Activated T-cell treated with anti-CD3 and anti-CD28 coated beads, Interleukin-2, amount 50 U/mL, for 1 hour (primary cell): ENCODE measurements around the gene CFAP70.
A peak's percentile ranks its signal among the peaks of the same experiment; 100 is the strongest.
"Not testable (repeated sequence)": the region's sequence is repeated elsewhere in the genome, so short reads cannot be mapped to it uniquely, and the experiment has no call there.

Experiments
- DNase-seq: peaks from one replicate; pipeline ENCODE4 v3.0.0-alpha.2; 2020

The CFAP70 gene

GRCh38 chr10:73358331-73359279, at the start of gene CFAP70:
CFAP70 (minus strand) TSS chr10:73358864; CDS start chr10:73354796, 4,068 bp downstream.
- peak; percentile 89 for DNase-seq

GRCh38 chr10:73408061-73408460, 49.4 kb upstream of the CFAP70 start:
- no peak for DNase-seq

GRCh38 chr10:73407495-73407894, 48.8 kb upstream of the CFAP70 start:
- DNase-seq: no peak

GRCh38 chr10:73406846-73407245, 48.2 kb upstream of the CFAP70 start:
- DNase-seq: no peak

- no peak for DNase-seq
Observed at GRCh38 chr10:73405556-73405955, 46.9 kb upstream of the CFAP70 start.

GRCh38 chr10:73404690-73405089, 46.0 kb upstream of the CFAP70 start:
- no peak for DNase-seq

- DNase-seq: no peak
Observed at GRCh38 chr10:73401636-73402035, 43.0 kb upstream of the CFAP70 start.

- DNase-seq: no peak
Observed at GRCh38 chr10:73399063-73399462, 40.4 kb upstream of the CFAP70 start.

- no peak for DNase-seq
Observed at GRCh38 chr10:73398024-73398423, 39.4 kb upstream of the CFAP70 start.

- not testable (repeated sequence) for DNase-seq
Observed at GRCh38 chr10:73394325-73394724, 35.7 kb upstream of the CFAP70 start.

- DNase-seq: no peak
Observed at GRCh38 chr10:73388228-73388627, 29.6 kb upstream of the CFAP70 start.

- DNase-seq: no peak
Observed at GRCh38 chr10:73386583-73386982, 27.9 kb upstream of the CFAP70 start.

GRCh38 chr10:73379064-73379748, 20.5 kb upstream of the CFAP70 start:
- no peak for DNase-seq

GRCh38 chr10:73376679-73377078, 18.0 kb upstream of the CFAP70 start:
- DNase-seq: no peak

GRCh38 chr10:73368238-73368637, 9.6 kb upstream of the CFAP70 start:
- no peak for DNase-seq

- no peak for DNase-seq
Observed at GRCh38 chr10:73366381-73367298, 8.0 kb upstream of the CFAP70 start.

GRCh38 chr10:73364964-73365363, 6.3 kb upstream of the CFAP70 start:
- no peak for DNase-seq

- DNase-seq: no peak
Observed at GRCh38 chr10:73359492-73359891, 828 bp upstream of the CFAP70 start.

GRCh38 chr10:73357821-73358220, 843 bp downstream of the CFAP70 start:
- DNase-seq: no peak

GRCh38 chr10:73357166-73357565, 1.5 kb downstream of the CFAP70 start:
- DNase-seq: no peak

- DNase-seq: no peak
Observed at GRCh38 chr10:73344269-73344668, 14.4 kb downstream of the CFAP70 start.

GRCh38 chr10:73340121-73340520, 18.5 kb downstream of the CFAP70 start:
- DNase-seq: no peak

GRCh38 chr10:73339436-73339835, 19.2 kb downstream of the CFAP70 start:
- no peak for DNase-seq
